ENCODE results near the gene EEF1E1. TPM values are rescaled to one million over a fixed set of nuclear protein-coding genes. Genes with fewer than 3 reads are reported as not detected.

The EEF1E1 gene
- total RNA-seq, 1 donor from 2014 or later: 23.2 TPM

DNA sequence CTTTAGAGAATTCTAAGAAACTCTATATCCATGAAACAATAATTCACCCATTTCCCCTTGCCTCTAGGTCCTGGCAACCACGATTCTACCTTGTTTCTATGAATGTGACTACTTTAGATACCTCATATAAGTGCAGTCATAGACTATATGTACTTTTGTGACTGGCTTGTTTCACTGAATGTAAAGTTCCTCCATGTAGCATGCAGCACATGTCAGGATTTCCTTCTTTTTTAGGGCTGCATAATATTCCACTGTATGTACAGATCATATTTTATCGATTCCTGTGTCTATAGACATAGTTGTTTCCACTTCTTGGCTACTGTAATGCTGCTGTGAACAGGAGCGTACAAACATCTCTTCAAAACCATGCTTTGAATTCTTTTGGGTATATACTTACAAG lies 11.7 kb downstream of the EEF1E1 start:
- DNase-seq (ENCODE audit: low spot score in 2 of 2) (no peak), FAIRE-seq (no peak)

DNA sequence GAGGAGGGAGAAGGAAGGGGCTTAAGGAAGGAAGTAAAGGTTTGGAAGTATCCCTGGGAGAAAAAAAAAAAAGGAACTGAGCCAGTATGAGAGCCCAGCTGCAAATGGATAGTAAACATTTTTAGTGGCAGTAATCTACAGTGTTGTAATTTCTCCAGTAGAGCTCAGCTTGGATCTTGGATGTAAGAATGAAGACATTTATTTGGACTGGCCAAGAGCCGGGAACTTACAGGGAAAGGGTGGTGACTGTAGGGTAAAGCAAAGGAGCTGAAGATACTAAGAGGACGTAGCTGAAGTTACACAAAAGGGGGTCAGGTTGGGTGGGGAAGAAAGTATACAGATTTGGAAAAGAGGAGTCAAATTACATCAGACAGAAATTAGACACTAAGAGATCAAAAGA lies 13.5 kb downstream of the EEF1E1 start:
- FAIRE-seq (no peak), DNase-seq (ENCODE audit: low spot score in 2 of 2) (no peak)

DNA sequence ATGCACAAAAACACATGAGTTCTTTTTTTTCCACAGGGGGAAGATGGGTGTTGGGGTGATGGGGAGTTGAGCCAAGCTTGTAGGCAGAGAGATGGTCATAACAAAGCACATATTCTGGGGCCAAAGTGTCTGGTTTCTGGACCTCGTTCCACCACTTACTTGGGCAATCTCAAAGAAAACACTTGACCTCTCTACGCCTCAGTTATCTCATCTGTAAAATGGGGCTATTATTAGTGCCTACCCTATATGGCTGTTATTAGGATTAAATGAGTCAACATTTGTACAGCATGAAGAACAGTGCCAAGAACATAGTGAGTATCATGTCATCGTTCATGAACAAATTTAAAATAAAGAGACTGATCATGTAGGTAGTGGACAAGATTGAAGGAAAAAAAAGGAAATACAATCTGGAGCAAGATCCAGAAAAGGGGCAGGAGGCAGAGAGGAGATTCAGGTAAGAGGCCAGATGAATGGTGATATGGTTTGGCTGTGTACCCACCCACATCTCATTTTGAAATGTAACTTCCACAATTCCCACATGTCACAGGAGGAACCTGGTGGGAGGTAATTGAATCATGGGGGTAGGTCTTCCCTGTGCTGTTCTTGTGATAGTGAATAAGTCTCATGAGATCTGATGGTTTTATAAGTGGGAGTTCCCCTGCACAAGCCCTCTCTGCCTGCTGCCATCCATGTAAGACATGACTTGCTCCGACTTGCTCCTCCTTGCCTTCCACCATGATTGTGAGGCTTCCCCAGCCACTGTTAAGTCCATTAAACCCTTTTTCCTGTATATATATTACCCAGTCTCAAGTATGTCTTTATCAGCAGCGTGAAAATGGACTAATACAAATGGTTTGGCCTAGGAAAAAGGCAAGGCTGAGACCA lies 14.2 kb downstream of the EEF1E1 start:
- FAIRE-seq (no peak), DNase-seq (ENCODE audit: low spot score in 2 of 2) (no peak)

DNA sequence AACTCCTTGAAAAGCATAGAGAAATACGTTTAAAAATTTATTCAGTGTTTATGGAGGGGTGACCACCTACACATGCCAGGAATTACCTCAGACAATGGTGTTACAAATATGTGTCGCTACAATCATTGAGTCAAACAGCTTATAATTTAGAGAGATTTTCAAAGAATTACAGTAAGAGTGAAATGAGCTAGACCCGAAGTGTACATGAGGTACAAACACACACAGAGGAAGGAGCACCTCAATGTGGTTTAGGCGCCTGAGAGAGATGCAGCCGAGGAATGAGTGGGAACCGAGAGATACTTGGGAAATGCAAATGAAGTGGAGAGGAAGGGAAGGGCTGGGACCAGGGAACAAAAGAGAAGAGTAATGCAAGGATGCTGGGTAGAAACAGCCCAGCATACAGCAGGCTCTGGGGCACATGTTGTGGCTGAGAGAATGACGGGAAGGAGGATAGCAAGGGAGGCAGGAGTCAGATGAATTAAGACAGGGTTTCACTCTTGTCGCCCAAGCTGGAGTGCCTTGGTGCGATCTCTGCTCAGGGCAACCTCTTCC lies 15.5 kb downstream of the EEF1E1 start:
- no peak for FAIRE-seq
- no peak for DNase-seq (ENCODE audit: low spot score in 2 of 2)

DNA sequence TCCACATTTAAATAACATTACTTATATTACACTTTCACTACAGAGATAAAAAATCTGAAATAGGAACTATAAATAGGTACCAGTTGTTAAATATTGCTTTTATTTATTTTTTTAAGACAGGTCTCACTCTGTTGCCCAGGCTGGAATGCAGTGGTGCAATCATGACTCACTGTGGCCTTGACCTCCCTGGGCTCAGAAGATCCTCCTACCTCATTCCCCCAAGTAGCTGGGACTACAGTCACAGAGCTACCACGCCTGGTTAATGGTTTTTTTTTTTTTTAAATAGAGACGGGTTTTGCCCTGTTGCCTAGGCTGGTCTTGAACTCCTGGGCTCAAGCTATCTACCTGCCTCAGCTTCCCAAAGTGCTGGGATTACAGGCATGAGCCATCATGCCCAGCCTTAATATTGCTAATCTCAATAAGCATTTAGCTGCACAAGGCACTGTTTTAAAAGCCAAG lies 17.3 kb downstream of the EEF1E1 start:
- FAIRE-seq: no peak
- no peak for DNase-seq (ENCODE audit: low spot score in 2 of 2)

DNA sequence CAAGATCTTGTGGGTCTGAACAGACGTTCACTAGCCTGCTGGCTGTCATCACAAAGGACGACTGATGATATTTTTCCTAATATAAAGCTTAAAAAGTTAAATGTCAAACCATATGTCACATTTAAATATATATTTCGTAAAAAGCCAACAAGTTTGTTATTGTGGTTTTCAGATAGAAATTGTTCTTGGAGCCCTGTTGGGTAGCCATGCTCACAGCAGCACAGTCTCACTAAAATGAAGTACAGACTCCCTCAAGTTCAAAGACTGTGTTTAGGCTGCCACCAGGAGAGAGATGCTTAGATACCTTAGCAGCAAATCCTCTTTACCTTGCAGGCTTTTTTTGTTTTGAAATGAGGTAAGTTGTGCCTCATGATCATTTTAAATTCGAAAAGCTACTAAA lies 17.8 kb downstream of the EEF1E1 start:
- FAIRE-seq: no peak
- no peak for DNase-seq (ENCODE audit: low spot score in 2 of 2)

DNA sequence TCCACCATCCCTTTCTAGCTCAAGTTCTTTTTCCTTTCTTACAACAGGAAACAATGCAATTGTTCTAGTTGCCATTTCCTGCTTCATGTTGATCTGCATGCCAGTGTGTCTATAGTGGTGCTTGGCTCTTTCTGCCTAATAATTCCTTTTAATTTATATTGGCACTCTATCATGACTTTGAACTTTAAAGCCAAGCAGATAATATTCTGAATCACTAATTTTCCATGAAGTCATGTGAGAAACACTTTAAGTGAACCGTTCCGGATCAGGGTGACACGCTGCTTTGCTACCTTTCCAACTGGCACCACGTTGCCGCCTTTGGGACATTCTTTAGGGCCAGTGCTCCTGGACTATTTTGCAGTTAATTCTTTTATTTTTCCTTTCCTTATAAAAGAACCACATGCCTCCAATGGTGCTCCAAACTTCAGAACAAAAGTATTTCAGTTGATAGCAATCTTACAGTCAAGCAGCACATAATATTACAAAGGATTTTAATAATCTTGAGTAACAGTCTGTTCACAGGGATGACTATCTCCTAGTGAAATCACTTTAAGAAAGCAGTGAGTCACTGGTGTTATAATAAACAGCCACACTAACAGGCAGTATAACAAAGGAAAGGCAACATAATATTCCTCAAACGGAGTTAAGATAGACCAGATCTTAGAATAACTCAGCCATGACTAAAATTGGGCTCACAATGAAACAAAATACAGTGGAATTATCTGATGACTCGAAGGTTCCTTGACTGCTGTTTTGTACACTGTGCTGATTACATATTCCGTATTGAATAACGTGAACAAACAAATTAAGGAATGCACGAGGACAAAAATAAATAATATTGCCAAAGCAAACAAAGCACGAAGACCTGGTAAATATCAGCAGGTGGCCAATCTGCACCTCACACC lies 19.1 kb downstream of the EEF1E1 start:
- no peak for DNase-seq (ENCODE audit: low spot score in 2 of 2)
- no peak for FAIRE-seq

DNA sequence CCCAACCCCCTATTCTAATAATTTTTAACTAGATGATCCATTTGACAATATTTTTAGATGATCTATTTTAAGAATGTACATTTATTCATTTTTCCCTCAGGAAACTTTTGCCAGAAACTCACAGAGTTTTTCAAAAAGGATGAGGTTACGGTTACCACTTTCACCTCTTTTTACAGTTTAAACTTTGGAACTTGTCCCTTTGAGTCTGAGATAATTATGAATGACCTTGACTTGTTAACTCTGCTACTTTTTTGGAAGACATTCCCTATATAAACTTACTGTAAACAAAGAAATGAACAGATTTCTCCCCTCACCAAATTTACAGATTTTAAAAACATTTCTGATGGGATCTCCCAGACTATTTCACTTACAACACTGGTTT lies 19.8 kb downstream of the EEF1E1 start:
- FAIRE-seq: no peak
- no peak for DNase-seq (ENCODE audit: low spot score in 2 of 2)

DNA sequence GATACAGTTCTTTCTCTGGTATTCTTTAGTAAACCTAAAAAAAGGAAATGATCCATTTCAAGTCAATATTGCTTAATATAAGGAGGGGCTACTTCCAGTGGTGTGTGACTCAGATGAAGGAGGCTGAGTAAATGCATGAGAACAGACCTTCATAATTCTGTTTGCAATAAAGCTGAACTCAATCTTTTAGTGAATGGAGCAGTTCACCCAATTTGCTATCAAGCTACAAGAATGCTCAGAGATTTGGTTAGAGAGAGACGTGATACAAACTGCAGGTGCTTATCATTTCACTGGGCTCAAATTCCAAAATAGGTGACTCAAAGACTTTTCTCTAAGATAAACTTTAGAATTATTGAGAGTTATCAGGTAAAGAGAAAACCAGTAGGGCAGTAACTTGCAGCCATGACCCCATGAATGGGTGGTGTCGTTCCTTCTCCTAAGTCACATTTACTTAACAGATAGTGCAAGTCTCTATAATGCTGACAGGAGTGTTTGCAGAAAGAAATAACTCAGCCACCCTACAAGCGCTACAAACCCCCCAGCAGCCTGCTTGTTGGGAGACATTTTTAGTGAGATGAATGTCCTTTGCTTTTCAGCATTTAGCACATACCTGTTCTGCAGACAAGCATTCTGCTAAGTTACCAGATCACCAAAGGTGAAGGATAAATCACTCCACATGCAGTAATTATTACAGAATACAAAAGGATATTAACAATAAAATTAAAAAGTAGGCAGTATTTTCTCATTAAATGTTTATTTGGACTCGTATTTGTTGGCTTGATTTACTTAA lies 21.8 kb downstream of the EEF1E1 start:
- FAIRE-seq (no peak), DNase-seq (ENCODE audit: low spot score in 2 of 2) (no peak)

DNA sequence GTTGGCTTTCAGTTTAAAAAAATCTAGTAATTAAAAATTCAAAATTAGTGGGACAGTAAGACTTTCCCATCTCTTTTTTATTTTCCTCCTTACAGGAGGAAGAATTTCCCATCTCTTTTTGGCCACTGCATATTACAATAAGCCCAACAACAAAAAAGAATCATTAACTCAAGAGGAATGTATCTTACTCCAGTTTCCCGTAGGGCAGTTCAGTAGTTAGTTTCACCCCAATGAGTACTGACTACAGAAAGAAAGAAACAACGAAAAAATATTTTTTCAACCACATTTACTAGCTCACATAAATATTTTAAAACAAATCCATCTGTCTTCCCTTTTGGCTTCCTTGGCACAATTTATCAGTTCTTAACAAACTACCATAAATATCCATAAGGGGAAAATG lies 23.2 kb downstream of the EEF1E1 start:
- FAIRE-seq: no peak
- no peak for DNase-seq (ENCODE audit: low spot score in 2 of 2)

DNA sequence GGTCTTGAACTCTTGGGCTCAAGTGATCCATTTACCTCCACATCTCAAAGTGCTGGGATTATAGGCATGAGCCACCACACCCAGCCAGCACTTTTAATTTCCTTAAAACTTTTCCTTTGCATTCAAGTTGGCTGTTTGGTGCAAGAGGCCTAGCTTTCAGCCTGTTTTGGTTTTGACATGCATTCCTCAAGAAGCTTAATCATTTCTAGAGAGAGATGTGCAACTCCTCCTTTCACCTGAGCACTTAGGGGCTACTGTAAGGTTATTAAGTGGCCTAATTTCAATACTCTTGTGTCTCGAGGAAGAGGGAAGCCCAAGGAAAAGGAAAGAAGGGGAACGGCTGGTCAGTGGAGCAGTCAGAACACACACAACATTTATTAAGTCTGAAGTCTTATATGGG lies 24.4 kb downstream of the EEF1E1 start:
- FAIRE-seq: no peak
- no peak for DNase-seq (ENCODE audit: low spot score in 2 of 2)

DNA sequence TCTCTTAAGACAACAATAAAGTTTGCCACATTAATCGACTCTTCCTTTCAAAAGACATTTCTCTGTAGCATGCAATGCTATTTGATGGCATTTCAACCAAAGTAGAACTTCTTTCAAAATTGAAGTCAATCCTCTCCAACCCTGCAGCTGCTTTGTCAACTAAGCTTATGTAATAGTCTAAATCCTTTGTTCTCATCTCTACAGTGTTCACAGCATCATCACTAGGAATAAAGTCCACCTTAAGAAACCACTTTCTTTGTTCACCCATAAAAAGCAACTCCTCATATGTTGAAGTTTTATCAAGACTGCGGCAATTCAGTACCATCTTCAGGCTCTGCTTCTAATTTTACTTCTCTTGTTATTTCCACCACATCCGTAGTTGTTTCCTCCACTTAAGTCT lies 26.6 kb downstream of the EEF1E1 start:
- FAIRE-seq: no peak

DNA sequence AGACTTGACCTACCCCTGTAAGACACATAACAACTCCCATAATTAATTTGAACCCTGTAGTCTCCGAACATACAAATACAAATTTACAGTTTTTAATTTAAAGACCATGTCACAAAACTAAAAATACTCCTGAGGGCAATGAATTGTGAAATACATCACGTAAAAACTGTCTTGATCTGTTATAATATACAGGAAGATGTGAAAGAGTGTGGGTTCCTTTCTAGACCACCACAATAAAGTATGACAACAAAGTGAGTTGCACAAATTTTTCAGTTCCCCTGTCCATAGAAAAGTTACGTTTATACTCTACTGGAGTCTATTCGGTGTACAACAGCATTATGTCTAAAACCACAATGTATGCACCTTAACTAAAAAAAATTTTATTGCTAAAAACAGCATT lies 27.2 kb downstream of the EEF1E1 start:
- no peak for FAIRE-seq
- DNase-seq (ENCODE audit: low spot score in 2 of 2): no peak

More for the DNA sequence above, 26.6 kb downstream of the EEF1E1 start:
- DNase-seq (ENCODE audit: low spot score in 2 of 2): no peak

DNA sequence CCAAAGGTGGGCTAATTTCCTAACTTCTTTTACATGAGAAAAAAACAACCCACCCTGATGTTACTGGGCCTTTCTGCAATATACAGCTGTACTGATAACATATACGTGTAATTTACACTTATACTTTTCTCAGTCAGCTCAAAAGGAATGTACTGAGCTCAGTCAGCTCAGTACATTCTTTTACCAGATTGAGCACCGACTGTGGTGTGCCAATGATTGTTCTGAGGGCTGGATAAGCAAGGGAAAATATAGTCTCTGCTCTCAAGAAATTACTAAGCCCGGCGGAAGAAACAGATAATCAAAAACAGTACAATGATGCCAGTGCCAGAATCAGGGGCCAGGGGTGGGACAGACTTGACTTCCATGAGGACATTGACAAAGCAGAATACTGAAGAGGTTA lies 28.1 kb downstream of the EEF1E1 start:
- DNase-seq (ENCODE audit: low spot score in 2 of 2) (no peak), FAIRE-seq (no peak)

DNA sequence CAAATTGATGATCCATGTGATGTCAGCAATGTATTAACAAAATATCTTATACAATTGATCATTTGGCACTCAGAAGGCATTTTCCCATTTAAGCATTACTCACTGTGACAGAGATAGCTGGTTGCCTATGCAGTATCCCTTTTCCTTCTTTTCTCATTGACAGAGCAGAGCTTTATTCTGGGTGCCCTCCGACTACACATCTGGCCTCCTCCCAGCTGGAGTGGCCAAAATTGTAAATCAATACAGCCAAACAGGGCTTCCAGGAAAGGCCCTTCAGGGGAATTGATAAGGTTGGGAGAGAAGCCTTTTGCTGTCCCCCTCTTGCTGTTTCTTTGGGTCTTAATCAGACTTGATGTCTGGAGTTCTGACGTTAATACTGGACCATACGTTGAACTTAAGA lies 28.6 kb downstream of the EEF1E1 start:
- DNase-seq (ENCODE audit: low spot score in 2 of 2): no peak
- no peak for FAIRE-seq

DNA sequence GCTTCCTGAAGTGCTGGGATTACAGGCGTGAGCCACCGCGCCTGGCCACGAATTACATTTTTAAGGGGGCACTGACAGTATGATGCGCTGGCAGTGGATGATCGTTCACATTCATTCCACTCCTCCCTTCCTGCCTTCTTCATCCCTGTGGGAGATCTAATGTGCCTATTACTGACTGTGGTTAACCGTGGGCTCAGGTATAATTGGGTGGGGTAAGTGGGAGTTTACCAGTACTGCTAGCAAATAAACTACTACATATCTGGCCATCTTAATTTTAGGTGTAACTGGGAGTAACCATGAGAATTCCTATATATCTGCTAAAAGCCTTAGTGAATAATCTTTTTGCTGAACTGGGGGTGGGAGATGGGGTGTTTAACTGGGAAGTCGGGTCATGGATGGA lies 31.6 kb downstream of the EEF1E1 start:
- FAIRE-seq: no peak
- no peak for DNase-seq (ENCODE audit: low spot score in 2 of 2)

DNA sequence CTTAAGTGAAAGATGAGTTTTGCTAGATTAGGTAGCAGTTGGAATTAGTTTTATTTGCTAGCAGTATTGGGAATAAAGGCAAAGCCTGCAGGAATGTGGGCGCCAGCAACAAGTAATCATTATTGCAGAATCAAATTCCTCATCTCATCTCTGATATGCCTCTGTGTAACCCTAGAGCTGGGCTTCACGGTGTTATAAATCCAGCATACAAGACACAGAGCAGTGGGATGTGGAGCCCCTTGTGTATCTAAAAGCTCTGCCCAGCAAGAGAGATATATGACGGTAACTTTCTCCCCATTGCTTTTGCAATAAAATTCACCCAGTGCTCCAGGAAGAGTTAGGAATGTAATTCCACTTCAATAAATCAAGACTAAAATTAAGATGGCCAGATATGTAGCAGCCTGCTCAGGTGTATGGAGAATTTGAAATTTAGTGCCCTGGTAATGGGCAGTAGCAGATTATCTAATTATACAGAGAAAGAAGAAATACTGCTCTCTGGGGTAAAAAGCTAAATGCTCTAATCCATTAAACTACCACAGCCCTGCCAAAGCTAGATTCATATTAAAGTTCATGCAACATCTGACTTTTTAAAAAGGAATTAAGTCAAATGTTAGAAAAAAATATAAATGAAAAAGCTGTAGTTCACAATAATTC lies 32.6 kb downstream of the EEF1E1 start:
- FAIRE-seq: no peak

DNA sequence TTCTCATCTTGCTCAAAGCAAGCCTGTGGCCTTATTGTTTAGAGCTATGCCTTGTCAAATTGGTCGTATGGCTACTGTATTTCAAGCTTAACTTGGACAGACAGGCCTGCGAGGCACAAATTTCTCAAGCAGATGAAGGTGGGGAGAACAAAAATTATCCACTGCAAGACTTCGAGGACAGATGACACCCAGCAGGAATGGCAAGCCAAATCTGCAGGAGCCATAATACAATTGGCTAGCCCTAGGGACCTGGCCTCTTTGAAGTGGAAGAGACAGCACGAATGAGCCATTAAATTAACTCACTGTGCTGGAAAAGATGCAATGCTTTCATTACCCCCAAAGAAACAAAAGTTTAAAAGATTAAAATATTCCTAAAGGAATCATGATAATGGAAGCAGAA lies 33.2 kb downstream of the EEF1E1 start:
- no peak for FAIRE-seq
- no peak for DNase-seq (ENCODE audit: low spot score in 2 of 2)

More for the DNA sequence above, 32.6 kb downstream of the EEF1E1 start:
- DNase-seq (ENCODE audit: low spot score in 2 of 2): no peak

DNA sequence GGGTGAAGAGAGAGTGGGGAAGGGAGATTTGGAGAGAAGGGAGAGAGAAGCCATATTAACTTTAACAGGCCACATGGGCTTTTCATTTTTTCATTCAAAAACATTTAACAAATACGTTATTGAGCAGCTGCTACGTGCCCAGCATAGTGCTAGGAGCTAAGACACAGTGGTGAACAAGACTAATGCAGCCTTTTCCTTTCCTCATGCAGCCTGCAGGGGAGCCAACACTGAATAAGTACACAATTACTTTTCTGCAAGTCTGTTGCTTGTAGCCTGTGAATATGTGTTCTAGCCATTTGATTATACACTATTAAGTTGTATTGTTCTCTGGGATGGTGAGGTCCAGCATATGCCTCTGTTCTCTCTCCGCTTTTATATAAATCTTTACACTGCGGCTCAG lies 36.2 kb downstream of the EEF1E1 start:
- FAIRE-seq (no peak), DNase-seq (ENCODE audit: low spot score in 2 of 2) (no peak)

DNA sequence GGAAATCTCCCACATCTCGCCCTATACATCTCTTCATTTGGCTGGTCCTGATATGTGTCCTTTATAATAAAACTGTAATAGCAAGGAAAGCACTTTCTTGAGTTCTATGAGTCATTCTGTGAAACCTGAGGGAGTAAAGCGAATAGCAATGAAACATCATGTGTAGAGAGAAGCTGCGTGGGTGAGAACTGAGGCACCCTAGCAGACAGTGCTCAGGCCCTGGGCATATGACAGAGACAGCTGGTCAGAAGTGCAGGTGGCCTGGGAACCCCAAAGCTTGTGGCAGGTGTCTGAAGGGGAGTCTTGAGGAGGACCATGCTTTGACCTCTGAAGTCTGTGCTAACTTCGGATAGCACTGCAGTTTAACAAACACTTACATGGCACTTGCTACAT lies 36.8 kb downstream of the EEF1E1 start:
- FAIRE-seq: no peak
- no peak for DNase-seq (ENCODE audit: low spot score in 2 of 2)

All from frontal cortex (tissue), 4 donors.